Activated CD4-positive, alpha-beta T cell treated with anti-CD3 and anti-CD28 coated beads for 36 hours (primary cell): Measurements from ENCODE around the gene GPRIN2. TPM values are rescaled to one million over a fixed set of nuclear protein-coding genes. Genes with fewer than 3 reads are reported as not detected.

Source experiments
- total RNA-seq, 2 experiments: library from RNA; stranded (reverse); gene quantifications; one replicate each; pipeline ENCODE4 v1.2.3, GENCODE V29; 2021

The GPRIN2 gene
- total RNA-seq, 2 experiments from 2014 or later, result not detected

Other genes with a start within 250 kb of the GPRIN2 start
- gene ANXA8L1, start 180.9 kb downstream of the GPRIN2 start, total RNA-seq, result not detected
- gene NPY4R, start 90.7 kb downstream of the GPRIN2 start, total RNA-seq, result not detected
- under 1 TPM; 0.91 to 0.93 TPM for gene SYT15, start 22.5 kb upstream of the GPRIN2 start, total RNA-seq